Activated T-helper 1 cell treated with anti-CD3 and anti-CD28 coated beads, Interleukin-12 subunit alpha, Interleukin-12 subunit beta, Interleukin-2, Interleukin-4 antibody, amounts not matched to agents 30 ng/mL and 10 ng/mL and 1 ng/mL, durations not matched to agents 14 hours and 24 hours and 36 hours (primary cell): ENCODE results near the gene CLDN15. TPM values are rescaled to one million over a fixed set of nuclear protein-coding genes. Genes with fewer than 3 reads are reported as not detected.

Experiments
- DNase-seq: peaks from one replicate; pipeline ENCODE4 v3.0.0; 2021; ENCODE audit warnings: low spot score
- H3K27ac Mint-ChIP-seq: one replicate; pipeline ENCODE4 v1.8.0; 2021; ENCODE audit warnings: mild to moderate bottlenecking, mixed read lengths
- H3K27me3 Mint-ChIP-seq: one replicate; pipeline ENCODE4 v1.8.0; 2022; ENCODE audit warnings: mild to moderate bottlenecking, moderate library complexity, mixed read lengths; ENCODE audit not compliant: insufficient read depth
- H3K36me3 Mint-ChIP-seq: one replicate; pipeline ENCODE4 v1.8.0; 2021; ENCODE audit warnings: low read depth, mixed read lengths
- H3K4me1 Mint-ChIP-seq: one replicate; pipeline ENCODE4 v1.8.0; 2021; ENCODE audit warnings: low read depth, mixed read lengths
- H3K4me3 Mint-ChIP-seq: one replicate; pipeline ENCODE4 v1.8.0; 2021; ENCODE audit warnings: mild to moderate bottlenecking, moderate library complexity, mixed read lengths
- H3K9me3 Mint-ChIP-seq: one replicate; pipeline ENCODE4 v1.8.0; 2021; ENCODE audit warnings: mixed read lengths
- intact Hi-C: fragments of 100-400 bp; cut with micrococcal nuclease; formaldehyde crosslinking; loops from one replicate; pipeline ENCODE4 v1.15.1; 2024
- total RNA-seq: library from RNA; stranded (reverse); gene quantifications from 2 replicates; pipeline ENCODE4 v1.2.3, GENCODE V29; 2022

The CLDN15 gene
- total RNA-seq, 1 donor from 2014 or later = 19.0 TPM

DNA sequence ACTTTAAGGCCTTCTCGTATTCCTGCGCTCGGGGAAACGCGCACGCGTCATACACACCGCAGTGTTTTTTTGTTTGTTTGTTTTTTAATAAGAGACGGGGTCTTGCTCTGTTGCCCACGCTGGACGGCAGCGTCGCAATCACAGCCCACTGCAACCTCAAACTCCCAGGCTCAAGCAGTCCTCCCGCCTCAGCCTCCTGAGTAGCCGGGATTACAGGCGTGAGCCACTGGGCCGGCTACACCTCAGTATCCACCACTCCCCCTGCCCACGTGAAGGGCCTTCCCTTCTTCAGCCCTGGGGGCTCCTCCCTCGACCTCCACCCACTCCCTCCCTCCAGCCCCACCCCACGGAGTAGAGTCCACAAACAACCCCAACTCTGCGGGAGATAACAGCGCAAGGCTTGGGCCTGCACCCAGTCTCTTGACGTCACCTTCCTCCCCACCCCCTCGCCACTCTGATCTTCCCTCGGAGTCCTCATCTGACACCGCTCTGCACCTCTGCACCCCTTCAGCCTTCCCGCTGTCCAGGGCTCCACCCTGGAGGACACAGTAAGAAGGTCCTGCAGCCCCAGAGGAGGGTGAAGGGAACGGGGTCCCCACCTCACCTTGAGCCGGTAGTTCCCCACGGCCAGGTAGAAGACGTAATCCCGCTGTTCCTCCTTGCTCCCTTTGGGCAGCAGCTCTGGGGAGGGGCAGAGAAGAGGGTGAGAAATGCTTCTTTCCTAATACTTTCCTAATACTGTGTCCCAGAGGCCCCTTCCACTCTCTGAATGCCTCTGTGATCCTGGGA lies 2.8 kb upstream of the CLDN15 start:
- Mint-ChIP-seq H3K9me3 (no peaks in the 10 kb centered on the region), H3K4me1 (peaks cover 14% of the 10 kb centered on the region), H3K27me3 (no peaks in the 10 kb centered on the region), H3K4me3 (no peak overlapping the region), H3K27ac (no peak overlapping the region), H3K36me3 (peaks cover 10% of the 10 kb centered on the region)
- DNase-seq = no peak
- intact Hi-C loops = loop anchor here (5.0 kb wide), 1 partner anchor 343 kb away; the partner anchor contains the start of gene ACHE

- intact Hi-C loops = loop anchor here (5.0 kb wide), 1 partner anchor 343 kb away; the partner anchor contains the start of gene ACHE
- no peak for DNase-seq
- Mint-ChIP-seq H3K27ac (no peak overlapping the region), H3K27me3 (no peaks in the 10 kb centered on the region), H3K4me1 (peaks cover 8% of the 10 kb centered on the region), H3K36me3 (peaks cover 12% of the 10 kb centered on the region), H3K4me3 (no peak overlapping the region), H3K9me3 (no peaks in the 10 kb centered on the region)
Measured at GRCh38 chr7:101239951-101240220, 2.3 kb upstream of the CLDN15 start.

DNA sequence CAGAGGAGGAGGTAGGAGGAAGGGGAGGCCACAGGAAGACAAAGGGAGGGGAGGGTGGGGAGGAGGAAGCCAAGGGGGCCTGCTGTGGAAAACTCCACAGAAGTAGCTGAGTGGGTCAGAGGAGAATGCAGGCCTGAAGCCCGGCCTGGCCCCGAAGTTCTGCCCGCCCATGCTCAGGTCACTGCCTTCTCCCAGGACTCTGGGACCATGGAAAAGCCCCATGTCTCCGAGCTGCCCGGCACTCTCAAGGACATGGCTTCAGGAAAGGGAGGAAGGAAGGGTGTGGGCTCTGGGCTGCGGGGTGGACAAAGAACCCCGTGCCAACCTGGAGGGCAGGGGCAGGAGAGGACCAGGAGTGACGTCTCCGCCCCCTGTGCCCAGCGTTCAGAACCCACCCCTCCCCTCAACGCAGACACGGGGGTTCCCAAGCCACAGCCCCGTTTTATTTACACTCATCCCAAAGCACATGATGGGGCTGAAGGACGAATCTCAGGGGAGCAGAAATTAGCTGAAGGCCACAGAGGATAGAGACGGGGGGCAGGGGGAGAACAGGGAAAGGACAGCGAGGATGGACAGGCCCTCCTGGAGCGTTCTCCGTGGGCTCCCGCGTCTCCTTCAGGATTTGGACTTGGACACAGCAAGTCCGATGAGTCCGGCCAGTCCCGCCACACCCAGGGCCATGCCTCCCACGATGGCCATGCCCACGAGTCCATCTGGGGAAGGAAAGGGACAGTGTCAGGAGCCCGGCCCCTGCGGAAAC lies 1.8 kb upstream of the CLDN15 start:
- Mint-ChIP-seq H3K36me3 (peaks cover 12% of the 10 kb centered on the region), H3K9me3 (no peaks in the 10 kb centered on the region), H3K27ac (no peak overlapping the region), H3K4me3 (no peak overlapping the region), H3K27me3 (no peaks in the 10 kb centered on the region), H3K4me1 (peaks cover 8% of the 10 kb centered on the region)
- DNase-seq = no peak
- intact Hi-C loops = no loop called here

DNA sequence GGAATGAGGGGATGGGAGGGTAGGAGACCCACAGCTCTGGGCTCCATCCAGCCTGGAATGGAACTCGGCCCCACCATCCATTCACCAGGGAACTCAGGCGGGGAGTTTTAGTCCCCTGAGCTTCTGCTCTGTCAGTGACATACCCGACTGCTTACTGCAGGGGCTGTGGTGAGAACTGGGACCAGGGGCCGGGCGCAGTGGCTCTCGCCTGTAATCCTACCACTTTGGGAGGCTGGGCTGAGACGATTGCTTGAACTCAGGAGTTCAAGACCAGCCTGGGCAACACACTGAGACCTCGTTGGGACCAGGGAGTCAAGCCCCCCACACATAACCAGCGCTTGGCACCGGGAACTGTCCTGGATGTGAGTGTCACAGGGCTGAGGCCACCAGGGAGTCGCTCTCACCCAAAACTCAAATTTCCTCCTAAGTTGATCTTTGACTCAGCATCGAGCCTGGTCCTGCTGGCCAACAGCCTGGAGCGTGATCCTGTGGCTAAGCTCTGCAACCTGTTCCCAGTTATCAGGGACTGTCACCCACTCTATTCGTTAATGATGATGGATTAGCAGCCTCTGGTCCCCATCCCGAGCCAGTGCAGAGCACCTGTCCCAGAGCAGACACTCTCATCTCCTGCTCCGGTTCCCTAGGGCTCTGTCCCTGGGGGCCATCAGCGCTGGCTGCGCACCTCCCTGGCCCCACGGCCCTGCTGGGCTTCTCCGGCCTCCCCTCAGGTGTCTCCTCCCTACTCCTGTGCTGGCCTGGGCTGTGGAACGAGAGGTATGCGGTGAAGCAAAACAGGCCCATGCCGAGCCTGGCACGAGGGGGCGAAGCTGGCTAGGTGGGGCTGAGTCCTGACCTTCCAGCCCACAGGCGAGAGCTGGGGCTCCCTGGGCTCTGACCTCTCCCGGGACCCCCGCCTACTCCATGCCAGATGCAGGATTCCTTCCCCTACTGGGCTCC lies 902 bp upstream of the CLDN15 start:
- Mint-ChIP-seq H3K27ac (no peak overlapping the region), H3K4me3 (no peak overlapping the region), H3K36me3 (peaks cover 7% of the 10 kb centered on the region), H3K9me3 (no peaks in the 10 kb centered on the region), H3K4me1 (peaks cover 2% of the 10 kb centered on the region), H3K27me3 (no peaks in the 10 kb centered on the region)
- DNase-seq = no peak
- intact Hi-C loops = no loop called here

DNA sequence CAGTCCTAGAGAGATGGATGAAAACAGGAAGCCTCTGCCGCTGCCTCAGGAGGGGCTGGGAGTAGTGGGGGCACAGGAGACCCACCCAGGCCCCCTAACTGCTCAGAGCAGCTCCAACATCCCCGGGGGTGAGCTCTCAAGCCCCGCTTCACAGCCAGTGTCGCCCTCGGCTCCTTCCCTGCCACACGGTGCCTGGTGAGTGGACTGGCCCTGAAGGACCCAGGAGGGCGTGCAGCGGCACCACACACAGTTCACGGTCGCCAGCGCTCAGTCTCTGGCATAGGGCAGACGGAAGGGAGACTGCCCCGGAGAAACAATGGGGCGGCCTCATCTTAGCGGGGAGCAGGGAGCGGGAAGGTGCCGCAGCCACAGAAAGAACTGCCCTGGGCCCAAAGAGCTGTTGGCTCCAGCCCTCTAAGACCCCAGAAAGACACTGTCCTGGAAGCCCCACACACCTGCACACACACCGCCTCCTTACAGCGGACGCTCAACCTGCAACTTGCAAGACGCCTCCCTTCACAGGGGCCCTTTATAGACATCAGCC lies 1.2 kb downstream of the CLDN15 start:
- intact Hi-C loops = no loop called here
- DNase-seq = no peak
- Mint-ChIP-seq H3K4me1 (no peaks in the 10 kb centered on the region), H3K27ac (no peak overlapping the region), H3K9me3 (no peaks in the 10 kb centered on the region), H3K27me3 (no peaks in the 10 kb centered on the region), H3K4me3 (no peak overlapping the region), H3K36me3 (peaks cover 6% of the 10 kb centered on the region)

GRCh38 chr7:101235522-101235921 lies 2.1 kb downstream of the CLDN15 start:
- Mint-ChIP-seq H3K27ac (no peak overlapping the region), H3K4me1 (no peaks in the 10 kb centered on the region), H3K9me3 (no peaks in the 10 kb centered on the region), H3K36me3 (peaks cover 10% of the 10 kb centered on the region), H3K4me3 (no peak overlapping the region), H3K27me3 (no peaks in the 10 kb centered on the region)
- intact Hi-C loops = loop anchor here (2.0 kb wide), 1 partner anchor 47 kb away; no protein-coding TSS in a partner anchor
- DNase-seq = no peak

DNA sequence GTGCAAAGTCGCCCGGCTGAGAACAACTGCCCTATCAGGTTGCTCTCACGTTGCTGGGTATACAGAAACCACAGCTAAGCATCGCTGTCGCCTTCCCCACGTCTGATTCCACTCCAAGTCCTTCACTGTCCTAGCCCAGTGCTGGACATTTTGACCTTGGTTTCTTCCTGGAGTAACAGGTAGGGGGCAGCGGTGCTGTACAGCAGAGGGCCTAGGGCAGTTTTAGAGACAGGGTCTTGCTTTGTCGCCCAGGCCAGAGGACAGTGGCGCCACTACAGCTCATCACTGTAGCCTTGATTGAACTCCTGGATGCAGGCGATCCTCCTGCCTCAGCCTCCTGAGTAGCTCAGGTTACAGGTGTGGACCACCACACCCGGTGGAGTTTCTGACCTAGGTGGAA lies 2.6 kb downstream of the CLDN15 start:
- Mint-ChIP-seq H3K27ac (no peak overlapping the region), H3K9me3 (no peaks in the 10 kb centered on the region), H3K27me3 (no peaks in the 10 kb centered on the region), H3K4me1 (no peaks in the 10 kb centered on the region), H3K36me3 (peaks cover 9% of the 10 kb centered on the region), H3K4me3 (no peak overlapping the region)
- DNase-seq = no peak
- intact Hi-C loops = loop anchor here (2.0 kb wide), 1 partner anchor 48 kb away; no protein-coding TSS in a partner anchor

DNA sequence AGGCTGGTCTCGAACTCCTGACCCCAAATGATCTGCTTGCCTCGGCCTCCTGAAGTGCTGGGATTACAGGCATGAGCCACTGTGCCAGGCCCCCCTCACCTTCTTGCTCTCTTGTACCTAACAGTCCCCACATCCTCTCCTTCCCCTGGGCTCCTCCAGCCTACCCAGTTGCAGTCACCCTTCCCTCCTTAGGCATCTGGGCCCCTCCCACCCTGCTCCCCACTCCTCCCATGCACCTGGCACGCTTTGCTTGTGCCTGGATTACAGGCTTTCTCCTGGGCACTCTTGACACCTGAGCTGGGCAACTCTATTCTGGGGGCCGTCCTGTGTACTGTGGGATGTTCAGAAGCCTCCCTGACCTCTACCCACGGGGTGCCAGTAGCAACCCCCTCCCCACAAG lies 3.0 kb downstream of the CLDN15 start:
- peaks cover 8% of the 10 kb centered on the region for H3K36me3 Mint-ChIP-seq
- H3K4me3 Mint-ChIP-seq = no peak overlapping the region
- no peaks in the 10 kb centered on the region for H3K4me1 Mint-ChIP-seq
- no peaks in the 10 kb centered on the region for H3K9me3 Mint-ChIP-seq
- H3K27me3 Mint-ChIP-seq = no peaks in the 10 kb centered on the region
- H3K27ac Mint-ChIP-seq = no peak overlapping the region
- no peak for DNase-seq
- intact Hi-C loops = loop anchor here (2.0 kb wide), 1 partner anchor 48 kb away; no protein-coding TSS in a partner anchor

DNA sequence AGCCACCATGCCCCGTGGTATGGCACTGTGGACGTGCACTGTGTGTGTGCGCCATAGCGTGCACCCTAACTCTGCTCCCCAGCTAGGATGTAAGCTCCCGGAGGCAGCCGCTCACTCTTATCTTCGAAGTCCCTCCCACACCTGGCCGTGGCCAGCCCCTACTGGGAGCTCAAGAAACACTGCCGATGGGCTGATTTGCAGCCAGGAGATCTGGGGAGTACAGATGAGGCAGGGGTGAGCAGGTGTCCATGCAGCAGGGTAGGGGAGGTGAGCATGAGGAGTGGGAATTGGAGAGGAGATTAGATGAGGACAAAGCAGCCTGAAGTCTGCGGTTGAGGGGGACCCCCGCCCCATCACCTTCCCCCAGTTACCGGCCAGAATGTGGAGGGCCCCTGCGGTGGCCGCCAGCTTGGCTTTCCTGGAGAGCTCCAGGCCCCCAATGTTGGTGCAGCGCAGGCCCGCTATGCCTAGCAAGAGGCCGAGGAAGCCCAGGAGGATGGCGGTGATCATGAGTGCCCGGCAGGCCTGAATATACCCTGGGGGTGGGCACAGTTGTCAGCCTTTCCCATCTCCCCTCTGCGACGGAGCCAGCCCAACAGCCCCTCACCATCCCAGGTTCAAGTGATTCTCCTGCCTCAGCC lies 3.6 kb downstream of the CLDN15 start:
- intact Hi-C loops = loop anchor here (2.0 kb wide), 1 partner anchor 49 kb away; no protein-coding TSS in a partner anchor
- Mint-ChIP-seq H3K4me3 (no peak overlapping the region), H3K36me3 (peaks cover 8% of the 10 kb centered on the region), H3K4me1 (no peaks in the 10 kb centered on the region), H3K27ac (no peak overlapping the region), H3K9me3 (no peaks in the 10 kb centered on the region), H3K27me3 (no peaks in the 10 kb centered on the region)
- DNase-seq = no peak

GRCh38 chr7:101232141-101232850 lies 5.3 kb downstream of the CLDN15 start:
- intact Hi-C loops = no loop called here
- Mint-ChIP-seq H3K27me3 (no peaks in the 10 kb centered on the region), H3K4me3 (no peak overlapping the region), H3K36me3 (peaks cover 6% of the 10 kb centered on the region), H3K9me3 (no peaks in the 10 kb centered on the region), H3K27ac (no peak overlapping the region), H3K4me1 (no peaks in the 10 kb centered on the region)
- DNase-seq = no peak

DNA sequence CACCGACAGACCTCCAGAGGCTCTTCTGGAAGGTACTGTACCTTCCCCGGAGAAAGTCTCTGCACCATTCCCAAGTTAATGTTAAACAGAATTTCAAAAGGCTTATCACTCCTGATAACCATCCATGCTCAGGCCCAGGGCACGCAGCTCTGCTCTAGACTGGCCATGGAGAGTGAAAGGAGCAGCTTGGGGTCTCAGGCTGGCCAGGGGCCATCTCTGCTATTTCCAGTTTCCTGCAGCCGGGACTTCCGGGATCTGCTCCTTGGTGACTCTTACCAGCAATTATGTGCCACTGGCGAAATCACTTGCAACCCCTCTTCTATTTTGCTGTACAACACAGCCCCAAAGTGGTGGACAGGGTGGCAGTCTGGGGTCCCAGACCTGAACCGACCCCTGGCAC lies 6.0 kb downstream of the CLDN15 start:
- H3K4me3 Mint-ChIP-seq = no peak overlapping the region
- no peaks in the 10 kb centered on the region for H3K9me3 Mint-ChIP-seq
- DNase-seq = no peak
- no peaks in the 10 kb centered on the region for H3K4me1 Mint-ChIP-seq
- no peak overlapping the region for H3K27ac Mint-ChIP-seq
- H3K27me3 Mint-ChIP-seq = no peaks in the 10 kb centered on the region
- intact Hi-C loops = no loop called here
- H3K36me3 Mint-ChIP-seq = peaks cover 9% of the 10 kb centered on the region
